ENCODE measurements around the gene PSORS1C1.

The PSORS1C1 gene

DNA sequence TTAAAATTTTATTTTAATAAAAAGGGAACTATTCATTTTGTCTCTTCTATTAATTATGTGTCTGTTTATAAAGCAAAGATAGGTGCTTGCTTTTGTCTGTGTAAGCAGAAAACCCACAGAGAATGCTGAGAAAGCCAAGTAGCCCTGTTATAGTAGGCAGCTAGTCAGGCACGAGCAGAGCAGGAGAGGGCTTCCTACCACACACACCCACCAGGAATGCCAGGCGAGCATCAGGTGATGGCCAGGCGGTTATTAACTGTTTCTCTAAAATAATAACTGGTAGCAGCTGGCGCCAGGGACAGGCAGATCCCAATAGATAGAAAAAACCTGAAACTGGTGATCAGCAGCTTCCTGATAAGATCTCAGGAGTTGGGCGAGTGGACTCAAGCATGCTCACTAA lies 17.9 kb upstream of the PSORS1C1 start:
- no peak for DNase-seq

DNA sequence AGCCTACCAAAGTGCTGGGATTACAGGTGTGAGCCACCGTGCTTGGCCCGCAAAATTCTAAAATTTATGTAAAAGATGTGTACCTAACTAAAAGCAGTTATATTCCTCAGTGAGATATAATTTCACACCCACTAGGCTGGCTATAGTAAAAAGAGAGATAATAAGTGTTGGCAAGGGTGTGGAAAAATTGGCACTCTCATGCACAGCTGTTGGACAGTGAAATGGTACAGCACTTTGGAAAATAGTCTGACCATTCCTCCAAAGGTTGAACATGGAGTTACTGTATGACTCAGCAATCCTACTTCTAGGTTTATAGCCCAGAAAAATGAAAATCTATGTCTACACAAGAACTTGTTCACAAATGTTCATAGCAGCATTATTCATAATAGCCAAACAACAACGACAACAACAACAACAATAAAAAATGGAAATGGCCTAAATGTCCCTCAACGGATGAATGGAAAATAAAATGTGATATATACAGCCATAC lies 16.1 kb upstream of the PSORS1C1 start:
- DNase-seq: no peak

DNA sequence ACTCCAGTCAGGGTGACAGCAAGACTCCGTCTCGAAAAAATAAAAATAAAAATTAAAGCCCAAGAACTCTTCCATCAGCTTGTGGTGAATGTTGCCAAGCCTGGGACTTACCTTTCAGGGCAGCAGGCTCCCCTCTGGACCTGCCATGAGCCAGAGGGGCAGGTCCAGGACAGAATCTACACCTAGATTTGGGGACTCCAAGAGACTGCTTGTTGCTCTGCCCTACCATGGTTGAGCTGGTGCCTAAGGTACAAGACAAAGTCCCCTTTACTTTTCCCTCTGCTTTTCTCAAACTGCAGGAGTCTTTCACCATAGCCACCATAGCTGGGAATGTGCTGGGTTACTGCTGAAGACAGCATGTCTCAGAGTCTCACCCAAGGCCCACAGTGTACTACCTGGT lies 11.5 kb upstream of the PSORS1C1 start:
- no peak for DNase-seq

DNA sequence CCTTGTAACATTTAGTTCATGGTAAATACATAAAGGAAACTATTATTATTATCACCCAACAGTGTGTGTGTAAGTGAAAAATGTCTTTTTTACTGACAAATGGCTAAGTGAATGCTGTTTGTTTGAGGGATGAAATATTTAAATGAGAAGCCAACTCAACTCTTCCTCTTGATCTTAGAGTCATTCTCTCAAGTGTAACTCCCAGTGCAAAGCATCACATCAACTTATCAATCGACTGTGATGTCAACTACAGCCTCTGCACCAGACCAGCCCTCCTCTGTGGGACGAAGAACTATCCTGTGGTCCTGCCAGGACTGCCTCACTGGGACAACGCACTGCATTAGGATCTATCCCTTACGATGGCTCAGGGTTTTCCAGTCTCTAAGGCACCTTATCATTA lies 7.5 kb upstream of the PSORS1C1 start:
- no peak for DNase-seq

DNA sequence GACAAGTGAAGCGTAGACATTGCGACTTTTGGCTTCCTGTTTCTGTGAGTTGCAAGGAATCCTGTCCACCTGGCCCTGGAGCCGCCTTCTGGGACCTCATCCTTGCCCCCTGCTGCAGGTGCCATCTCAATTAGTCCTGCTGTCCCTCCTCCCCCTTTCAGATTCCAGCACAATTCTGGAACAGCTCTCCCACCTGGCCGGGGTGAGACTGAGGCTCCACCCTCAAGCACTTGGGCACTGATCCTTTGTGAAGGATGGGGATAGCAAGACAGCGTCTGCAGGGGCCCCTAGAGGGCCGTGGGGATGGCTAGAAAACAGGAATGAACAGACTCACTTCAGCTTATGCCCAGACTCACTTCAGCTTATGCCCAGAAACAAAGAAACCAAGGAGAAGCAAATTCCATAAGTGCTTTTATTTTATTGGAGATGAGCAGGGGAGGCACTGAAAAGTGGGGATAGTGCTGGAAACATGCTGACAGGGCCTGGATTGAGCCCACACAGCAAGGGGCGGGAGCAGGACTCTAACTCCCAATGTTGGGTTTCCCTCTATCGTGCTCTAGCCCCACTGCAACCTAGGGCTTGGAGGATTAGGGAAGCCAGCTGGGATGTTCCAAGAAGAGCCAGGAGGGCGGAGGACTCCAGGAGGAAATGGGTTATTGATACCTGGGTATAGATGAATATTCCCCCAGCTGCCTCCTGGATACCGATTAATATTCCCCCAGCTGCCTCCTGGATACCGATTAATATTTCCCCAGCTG lies 3.6 kb upstream of the PSORS1C1 start:
- DNase-seq: no peak

DNA sequence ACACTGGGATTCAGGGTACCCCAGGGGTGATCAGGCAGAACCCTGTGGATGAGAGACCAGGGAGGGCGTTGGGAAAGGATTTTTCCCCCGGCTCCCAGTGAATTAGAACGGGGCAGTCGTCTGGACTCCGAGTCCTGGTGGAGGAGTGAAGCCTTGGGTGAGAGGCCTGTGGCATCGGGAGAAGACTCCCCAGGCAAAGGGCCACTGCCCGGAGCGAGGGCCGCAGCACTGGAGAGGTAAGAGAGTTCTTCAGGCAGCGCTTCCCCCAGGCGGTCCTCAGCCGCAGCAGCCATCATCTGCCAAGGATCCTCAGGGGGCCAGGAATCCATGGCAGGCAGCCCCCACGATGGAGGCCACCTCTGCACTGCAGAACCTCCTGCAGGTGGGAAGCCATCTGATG lies 2.9 kb upstream of the PSORS1C1 start:
- DNase-seq: no peak

DNA sequence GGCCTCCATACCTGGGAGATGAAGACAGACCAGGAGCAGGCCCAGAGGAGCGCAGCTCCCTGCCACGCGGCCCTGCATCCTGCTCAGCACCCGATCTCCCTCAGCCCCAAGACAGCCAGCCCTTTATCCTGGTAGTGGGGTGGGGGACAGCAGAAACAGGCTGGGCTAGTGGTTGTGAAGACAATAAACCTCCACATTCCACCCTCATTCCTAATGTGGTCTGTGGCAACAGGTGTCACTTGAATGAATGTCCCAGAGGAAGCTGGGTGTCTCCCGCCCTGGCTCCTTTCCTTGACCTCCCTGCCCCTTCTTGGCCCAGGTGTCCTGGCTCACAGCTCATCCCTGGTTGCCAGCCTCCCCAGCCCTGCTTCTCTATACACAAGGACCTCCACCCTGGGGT lies 2.1 kb upstream of the PSORS1C1 start, which contains the start of gene C6orf15:
C6orf15 (minus strand) TSS at position 98 of the 400 bp plus-strand sequence; CDS start at position 78, 20 bp downstream.
- no peak for DNase-seq

DNA sequence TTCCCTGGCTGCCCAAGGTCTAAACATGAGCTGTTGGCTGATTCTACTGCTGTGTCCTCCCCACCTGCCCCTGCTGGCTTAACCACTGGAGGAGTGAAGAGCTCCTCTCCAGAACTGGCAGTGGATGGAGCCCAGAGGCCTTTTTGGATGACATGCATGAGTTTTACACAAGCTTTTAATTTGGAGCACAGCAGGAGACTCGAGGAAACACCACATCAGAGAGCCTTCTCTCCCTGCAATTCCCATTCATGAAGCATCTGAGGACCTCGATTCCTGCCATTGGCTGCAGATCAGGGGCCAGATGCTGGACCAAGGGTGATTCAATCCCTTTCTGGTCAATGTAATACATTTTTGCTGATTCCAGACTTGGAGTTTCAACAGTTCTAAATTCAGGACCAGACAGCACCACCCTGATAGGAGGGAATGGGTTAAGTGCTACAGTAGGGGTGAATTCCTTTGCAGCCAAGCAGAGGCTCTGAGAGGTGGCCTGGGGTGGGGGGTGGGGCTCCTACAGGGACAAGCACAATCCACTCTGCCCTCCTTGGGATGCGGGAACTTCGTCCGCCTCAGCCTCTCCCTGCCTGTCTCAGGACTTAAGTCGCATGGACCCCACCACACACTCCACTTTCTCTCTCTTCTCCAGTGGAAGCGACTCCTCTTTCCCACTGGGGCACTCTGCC lies 599 bp upstream of the PSORS1C1 start:
- DNase-seq: no peak

DNA sequence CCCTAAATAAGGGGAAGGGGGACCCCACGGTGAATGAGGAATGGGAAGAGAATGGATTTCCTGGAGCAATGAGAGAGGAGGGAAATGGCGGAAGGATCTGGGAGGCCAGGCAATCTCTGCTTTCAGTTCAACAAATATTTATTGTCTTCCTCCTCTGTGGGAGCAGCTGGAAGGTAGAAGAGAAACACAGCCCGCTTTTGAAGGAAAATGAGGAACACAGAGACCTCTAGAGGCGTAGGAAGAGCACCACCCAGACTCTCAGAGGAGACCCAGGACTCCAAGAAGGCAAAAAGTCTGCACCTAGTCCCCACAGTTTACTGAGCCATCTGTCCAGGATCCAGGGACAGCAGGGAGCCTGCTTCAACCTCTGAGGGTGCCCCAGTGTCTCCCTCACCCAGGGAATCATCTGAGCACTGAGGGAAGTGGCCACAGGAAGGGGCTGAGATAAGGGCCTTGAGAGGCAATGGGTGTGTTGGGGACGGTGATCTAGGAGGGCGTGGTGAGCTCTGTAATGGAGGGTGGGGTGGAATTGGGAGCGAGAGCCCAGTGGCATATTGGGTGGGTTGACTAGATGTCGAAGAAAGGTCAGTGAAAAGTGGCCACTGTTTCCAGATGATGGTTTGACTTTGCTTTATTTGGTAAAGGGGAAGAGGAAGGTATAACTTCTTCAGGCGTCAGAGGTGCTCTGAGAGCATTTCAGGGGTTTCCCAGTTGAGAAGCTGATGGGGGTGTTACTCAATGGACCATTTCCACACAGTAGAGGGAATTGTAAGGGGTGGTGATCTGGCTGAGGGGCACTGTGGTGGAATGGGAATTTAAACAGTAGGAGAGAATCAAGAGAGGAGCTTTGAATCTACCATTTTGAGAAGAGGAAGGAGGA lies 610 bp downstream of the PSORS1C1 start:
- peak; percentile 53 for DNase-seq

DNA sequence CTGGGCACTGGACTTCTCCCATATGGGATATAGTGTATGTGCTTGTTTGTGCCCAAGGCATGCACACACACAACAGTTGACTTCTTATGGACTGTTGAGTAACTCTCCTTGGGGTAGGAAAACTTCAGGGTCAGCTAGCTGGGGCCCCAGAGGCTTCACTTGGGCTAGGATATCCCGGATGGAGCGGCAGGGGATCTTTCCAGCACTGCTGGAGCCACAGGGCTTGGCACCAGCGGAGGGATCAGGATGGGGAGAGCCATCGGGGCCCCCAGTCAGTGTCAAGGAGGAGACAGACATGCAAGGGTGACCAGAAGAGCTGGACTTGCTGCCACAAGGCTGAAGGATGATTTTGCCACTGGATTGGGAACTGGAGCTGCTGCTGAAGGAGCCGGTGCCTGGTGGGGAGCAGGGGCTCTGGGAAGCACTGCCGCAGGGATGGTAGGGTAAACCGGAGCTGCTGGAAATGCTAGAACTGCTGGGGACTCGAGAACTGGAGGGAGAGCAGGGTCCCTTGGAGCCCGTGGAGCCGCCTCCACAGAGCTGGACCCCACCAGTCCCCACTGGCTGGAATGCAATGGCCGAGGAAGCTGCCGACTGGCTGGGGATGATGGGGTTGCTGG lies 1.5 kb downstream of the PSORS1C1 start:
- DNase-seq: no peak

DNA sequence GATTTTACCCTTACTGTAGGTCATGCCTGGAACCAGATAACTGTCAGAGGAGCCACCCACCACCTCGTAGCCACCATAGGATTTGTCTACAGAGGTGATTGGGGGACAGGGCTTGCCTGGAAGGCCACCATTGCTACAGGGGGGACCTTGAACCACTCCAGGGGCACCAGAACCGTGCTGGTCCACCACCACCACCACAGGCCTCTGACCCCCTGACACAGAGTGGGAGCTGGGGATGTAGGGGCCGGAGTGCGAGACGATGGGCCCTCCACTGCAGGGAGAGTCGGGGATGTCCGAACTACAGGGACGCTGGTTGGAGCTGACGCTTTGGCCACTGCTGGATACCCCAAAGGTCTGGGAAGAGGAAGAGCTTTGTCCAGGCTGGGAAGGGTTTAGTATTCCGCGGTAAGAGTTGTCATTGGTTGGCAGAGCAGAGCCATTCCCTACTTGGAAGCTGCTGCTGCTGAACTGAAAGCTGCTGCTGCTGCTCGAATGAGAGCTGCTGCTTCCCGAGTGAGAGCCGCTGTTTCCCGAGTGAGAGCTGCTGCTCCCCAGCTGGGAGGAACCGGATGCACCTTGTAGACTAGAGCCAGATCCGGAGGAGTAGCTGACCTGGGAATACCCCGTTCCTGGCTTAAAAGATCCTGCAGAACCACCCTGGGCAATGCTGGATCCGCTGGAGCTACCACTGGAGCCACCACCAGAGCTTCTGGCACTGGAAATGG lies 2.2 kb downstream of the PSORS1C1 start:
- DNase-seq: no peak

DNA sequence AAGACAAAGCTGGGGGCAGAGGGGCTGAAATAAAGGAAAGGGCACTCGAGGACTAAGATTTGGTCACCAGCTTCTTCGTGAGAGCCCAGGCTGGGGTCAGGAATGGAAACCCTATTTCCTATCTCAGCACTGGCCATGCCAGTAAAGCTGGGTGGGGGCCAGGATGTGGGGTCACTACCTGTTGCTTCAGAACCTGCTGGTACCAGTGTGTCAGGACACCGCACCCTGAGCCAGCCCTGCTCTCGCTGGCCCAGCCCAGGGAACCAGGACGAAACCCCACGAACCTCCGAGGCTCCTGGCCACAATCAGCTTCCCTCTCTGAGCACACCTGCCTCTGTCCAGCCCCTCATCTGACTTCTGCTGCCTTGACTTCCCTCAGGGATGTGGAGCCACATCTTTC lies 3.6 kb downstream of the PSORS1C1 start:
- no peak for DNase-seq

DNA sequence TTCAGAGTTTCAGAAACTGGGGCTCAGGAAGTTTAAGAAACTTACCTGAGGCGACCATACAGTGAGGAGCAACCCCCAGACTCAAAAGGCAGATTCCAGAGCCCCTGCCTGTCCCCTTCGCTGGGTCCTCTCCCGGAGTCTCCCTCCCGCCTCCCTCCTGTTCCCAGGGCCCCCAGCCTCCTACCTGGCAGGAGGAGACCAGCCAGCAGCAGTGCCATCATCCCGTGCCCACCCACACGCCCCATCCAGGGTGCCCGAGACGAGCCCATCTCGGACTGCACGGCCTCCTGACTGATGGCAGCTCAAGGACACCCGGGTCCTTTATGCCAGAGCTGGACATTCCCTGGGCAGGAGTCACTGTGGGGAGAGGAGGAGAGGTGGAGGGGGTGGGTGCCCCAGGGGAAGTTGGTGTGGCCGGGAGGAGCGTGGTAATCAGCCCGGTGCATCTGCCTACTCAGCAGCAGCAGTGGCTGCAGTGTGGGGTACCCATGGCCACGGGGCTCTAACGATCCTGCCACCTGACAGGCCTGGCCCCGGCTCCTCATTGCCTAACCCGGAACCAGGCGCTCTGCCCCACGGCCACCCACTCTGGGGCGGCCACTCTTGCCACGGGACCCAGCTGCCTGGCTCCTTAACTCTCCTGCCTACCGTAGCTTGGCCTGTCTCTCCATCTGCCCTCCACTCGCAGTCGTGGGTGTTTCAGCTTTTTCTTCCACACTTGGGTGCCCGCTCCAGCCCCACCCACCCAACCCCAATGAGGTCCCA lies 5.7 kb downstream of the PSORS1C1 start, which contains the start of gene CDSN:
CDSN (minus strand) TSS at position 296 of the 765 bp plus-strand sequence; CDS start at position 269, 27 bp downstream.
- DNase-seq: no peak

DNA sequence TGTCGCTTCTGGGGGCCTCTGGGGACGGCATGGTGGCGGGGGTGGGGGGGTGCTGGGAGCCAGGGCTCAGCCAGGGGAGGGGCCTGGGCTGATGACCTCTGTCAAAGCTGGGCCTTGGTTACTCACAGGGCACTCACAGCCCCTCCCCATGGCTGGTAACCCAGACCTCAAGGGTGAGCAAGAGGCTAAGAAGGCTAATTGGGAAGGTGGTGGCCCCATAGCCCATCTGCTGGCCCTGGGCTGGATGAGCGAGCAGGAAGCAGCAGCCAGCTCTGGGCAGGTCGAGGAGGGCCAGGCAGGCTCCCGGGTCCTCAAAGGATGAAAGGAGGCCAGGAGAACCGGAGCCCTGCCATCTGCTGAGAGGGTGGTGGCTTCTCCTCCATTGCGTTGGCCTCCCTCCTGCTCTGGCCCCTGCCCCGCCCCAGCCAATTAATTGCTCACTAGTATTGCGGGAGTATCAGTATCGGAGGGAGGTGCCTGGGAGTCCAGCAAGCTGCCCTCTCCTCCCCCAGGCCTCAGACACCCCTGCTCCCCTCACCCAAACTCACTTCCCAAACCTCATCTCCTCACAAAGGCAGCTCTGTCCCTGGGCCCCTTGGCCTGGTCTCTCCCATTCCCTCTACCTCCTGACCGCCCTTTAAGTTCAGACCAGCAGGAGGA lies 6.7 kb downstream of the PSORS1C1 start:
- no peak for DNase-seq

DNA sequence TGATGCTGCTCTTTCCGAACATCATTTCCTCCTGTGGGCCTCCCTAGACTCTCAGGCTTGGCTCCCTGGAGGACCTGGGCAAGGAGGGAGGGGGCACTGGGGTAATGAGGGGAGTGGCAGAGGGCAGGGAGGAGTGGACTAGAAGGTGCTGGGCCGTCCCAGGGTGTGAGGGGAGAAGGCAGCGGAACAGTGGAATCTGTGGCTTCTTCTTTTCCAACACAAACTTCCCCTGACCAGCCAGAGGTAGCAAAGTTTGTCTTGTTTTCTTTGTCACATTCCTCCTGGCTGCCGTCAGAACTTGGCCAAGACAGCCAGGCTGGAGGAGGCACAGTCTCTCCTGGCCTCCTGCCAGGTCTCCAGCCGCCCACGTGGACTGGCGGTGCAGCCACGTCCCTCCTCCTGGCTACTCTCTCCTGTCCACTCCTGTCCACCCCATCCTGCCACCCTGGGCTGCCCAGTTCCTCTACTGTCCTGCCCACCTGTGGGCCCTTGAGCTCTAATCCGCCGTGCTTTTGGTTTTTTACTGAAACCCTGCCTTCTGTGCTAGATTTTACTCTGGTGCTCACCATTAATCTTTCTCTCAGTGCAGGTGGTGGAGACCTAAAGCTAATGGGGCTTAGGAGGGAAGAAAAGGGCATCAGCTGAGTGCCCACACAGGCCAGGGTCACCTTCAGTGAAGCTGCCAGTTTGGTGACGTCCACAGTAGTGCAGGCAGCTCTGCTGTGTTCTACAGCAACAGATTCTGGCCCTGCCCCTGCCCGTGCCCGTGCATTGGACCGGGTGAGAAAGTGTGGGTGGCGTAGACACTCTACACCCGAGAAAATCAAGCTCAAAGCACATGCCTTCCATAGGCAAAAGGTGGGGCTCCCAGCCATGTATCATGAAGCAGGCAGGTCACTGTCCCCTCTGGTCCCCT lies 8.4 kb downstream of the PSORS1C1 start:
- DNase-seq: peak; percentile 51

DNA sequence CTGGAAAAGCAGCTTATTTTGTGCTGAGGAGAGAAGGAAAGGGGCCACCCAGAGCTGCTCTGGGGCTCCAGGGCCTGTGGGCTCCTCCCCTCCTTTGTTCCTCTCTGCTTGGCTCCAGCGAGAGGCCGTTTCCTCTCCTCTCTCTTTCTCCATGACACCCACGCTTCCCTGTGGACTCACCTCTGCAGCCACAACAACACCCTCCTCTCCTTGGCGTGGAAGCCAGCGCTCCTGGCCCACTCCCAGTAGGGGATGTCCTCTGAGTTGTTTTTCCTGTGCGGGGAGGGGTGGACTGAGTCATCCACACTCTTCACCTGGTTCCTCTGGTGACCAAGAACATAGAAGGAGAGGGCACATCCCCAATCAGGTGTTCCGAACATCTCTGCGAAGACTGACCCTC lies 10.6 kb downstream of the PSORS1C1 start:
- no peak for DNase-seq

DNA sequence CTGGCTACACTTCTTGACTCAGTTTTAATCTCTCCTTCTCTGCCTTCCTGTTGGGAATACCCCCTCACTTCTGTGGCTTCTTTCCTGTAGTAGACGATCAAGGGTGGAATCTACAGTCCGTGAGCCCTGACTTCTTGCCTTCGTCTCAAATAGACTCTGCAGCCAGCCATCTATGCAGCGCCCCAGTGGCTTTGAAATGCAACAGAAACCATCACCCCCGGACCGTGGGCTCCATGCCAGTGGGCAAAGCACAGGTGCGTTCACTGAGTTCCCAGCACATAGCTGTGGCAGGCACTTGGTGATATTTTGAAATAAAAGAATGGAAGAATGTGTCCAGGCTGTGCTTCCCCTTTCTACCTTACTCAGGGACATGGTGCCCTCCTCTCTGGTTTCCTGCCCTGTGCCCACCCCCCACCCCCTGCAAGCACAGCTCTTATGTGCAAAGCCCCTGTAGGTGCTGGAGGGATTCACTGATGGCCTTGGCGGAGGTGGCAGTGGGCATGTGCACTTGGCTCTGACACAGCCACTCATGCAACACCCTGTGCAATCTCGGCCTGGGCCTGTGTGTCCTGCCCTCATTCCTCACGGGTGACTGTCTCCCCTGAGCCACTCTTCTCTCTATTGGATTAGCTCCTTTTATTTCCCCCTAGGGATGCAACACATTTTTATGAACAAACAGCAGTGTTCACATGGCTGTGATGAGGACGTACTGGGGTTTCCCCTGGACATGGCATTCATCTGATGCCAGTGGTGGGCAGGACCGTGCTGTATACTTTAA lies 11.2 kb downstream of the PSORS1C1 start:
- no peak for DNase-seq

DNA sequence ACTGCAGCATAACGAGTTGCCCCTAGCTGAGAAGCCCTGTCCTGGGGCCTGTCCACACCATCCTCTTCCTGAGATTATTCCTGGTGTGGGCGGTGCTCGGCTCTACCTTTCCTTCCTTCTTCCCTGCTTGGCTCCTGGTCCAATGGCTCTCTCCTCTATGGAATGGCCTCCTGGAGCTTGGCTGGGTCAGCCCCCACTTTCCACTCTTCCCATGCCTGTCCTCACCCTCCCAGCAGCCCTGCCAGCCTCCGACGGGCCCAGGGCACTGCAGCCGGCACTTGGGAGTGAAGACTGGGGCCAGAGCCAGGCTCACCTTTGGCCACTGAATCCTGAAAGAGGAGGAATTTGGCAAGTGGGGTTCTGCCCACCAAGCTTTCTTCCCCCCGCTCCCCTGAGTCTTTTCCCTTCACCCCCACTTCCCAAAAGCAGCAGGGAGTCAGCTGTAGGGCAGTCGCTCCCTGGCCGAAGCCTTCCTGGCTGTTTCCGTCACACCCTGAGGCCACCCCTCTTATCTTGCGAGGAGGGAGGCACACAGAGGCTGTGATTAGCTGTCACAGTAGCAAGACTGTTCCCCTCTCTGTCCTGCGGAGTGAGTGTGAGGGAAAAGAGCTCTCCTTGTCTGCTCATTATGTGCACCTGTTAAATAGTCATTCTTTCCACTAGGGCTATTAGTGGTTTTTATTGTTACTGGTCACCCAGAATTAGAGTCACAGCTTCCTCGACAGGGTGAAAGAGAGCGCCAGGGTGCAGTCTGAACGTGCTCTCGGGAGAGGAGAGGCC lies 12.0 kb downstream of the PSORS1C1 start:
- no peak for DNase-seq

Data from 8988T (cell line).